OCI-M2 (cell line): ENCODE data around the gene IPO4.

Experiments used
- DNase-seq: peaks from one replicate; lab custom pipeline; 2025; ENCODE audit not compliant: unreplicated experiment; lab: John Stamatoyannopoulos, UW

IPO4 gene

GRCh38 chr14:24177891-24178290 is 10.7 kb downstream of the IPO4 start:
- no peak for DNase-seq

GRCh38 chr14:24177041-24177825 is 11.4 kb downstream of the IPO4 start:
- no peak for DNase-seq

GRCh38 chr14:24176599-24176998 is 12.0 kb downstream of the IPO4 start:
- no peak for DNase-seq

GRCh38 chr14:24172871-24173281 is 15.7 kb downstream of the IPO4 start:
- no peak for DNase-seq

- DNase-seq: no peak
These were observed 16.3 kb downstream of the IPO4 start for GRCh38 chr14:24172261-24172860.

- no peak for DNase-seq
These were observed 17.0 kb downstream of the IPO4 start, which contains the start of gene REC8 for GRCh38 chr14:24171422-24172260. Gene REC8, plus strand, starts transcription at chr14:24172080. Its CDS starts 473 bp downstream, at chr14:24172553.

- DNase-seq: no peak
These were observed 21.0 kb downstream of the IPO4 start for GRCh38 chr14:24167469-24168114.

GRCh38 chr14:24165785-24166184 is 22.8 kb downstream of the IPO4 start:
- DNase-seq: no peak

GRCh38 chr14:24164518-24164991 is 24.1 kb downstream of the IPO4 start:
- DNase-seq: no peak

- DNase-seq: no peak
These were observed 26.5 kb downstream of the IPO4 start for GRCh38 chr14:24162093-24162492.

GRCh38 chr14:24160850-24161804 is 27.5 kb downstream of the IPO4 start, which contains the start of gene IRF9:
Gene IRF9, plus strand, starts transcription at chr14:24161265. Its CDS starts 880 bp downstream, at chr14:24162145.
- peak; percentile 90 for DNase-seq

- DNase-seq: no peak
These were observed 28.1 kb downstream of the IPO4 start for GRCh38 chr14:24160499-24160849.

- DNase-seq: no peak
These were observed 28.7 kb downstream of the IPO4 start for GRCh38 chr14:24159777-24160498.

GRCh38 chr14:24157331-24157730 is 31.3 kb downstream of the IPO4 start:
- no peak for DNase-seq

- DNase-seq: no peak
These were observed 31.8 kb downstream of the IPO4 start for GRCh38 chr14:24156840-24157239.

- DNase-seq: no peak
These were observed 33.5 kb downstream of the IPO4 start for GRCh38 chr14:24155100-24155499.

GRCh38 chr14:24151404-24152080 is 37.1 kb downstream of the IPO4 start:
- no peak for DNase-seq

- DNase-seq: no peak
These were observed 37.6 kb downstream of the IPO4 start for GRCh38 chr14:24150993-24151392.

- DNase-seq: no peak
These were observed 38.0 kb downstream of the IPO4 start for GRCh38 chr14:24150567-24150966.
